ENCODE measurements around the gene MICA. TPM values are rescaled to one million over a fixed set of nuclear protein-coding genes. Genes with fewer than 3 reads are reported as not detected.
"Not testable (repeated sequence)": the region's sequence is repeated elsewhere in the genome, so short reads cannot be mapped to it uniquely, and the experiment has no call there.

Gene MICA
- total RNA-seq, 1 donor from 2014 or later: 5.2 TPM

- Histone ChIP-seq H3K9me3 (ENCODE audit: control insufficient read depth in 3 of 3, low read length in 3 of 3) (no peaks in the 10 kb centered on the region), H3K9ac (ENCODE audit: low read depth in 1 of 3, low read length in 3 of 3) (no peak overlapping the region), H3K27ac (ENCODE audit: low read depth, low read length) (no peak overlapping the region)
Observed at GRCh38 chr6:31359581-31359980, 43.8 kb upstream of the MICA start.

GRCh38 chr6:31362751-31363150 lies 40.6 kb upstream of the MICA start:
- no peak overlapping the region for H3K9ac ChIP-seq (ENCODE audit: low read depth in 1 of 3, low read length in 3 of 3)
- H3K27me3 ChIP-seq (ENCODE audit: control insufficient read depth in 3 of 3, insufficient read depth in 3 of 3, low read length in 3 of 3): peaks cover 7 to 14% (median 10%) of the 10 kb centered on the region in 3 donors
- H3K4me3 ChIP-seq (ENCODE audit: low read length in 3 of 3): no peak overlapping the region
- H3K27ac ChIP-seq (ENCODE audit: low read depth, low read length): no peak overlapping the region
- no peaks in the 10 kb centered on the region for H3K9me3 ChIP-seq (ENCODE audit: control insufficient read depth in 3 of 3, low read length in 3 of 3)
- peaks cover 2 to 8% (median 3%) of the 10 kb centered on the region in 3 donors for H3K4me1 ChIP-seq (ENCODE audit: control insufficient read depth in 3 of 3, insufficient read depth in 3 of 3, low read length in 3 of 3)
- H3K36me3 ChIP-seq (ENCODE audit: control insufficient read depth in 3 of 3, insufficient read depth in 3 of 3, low read length in 3 of 3): no peaks in the 10 kb centered on the region

More at GRCh38 chr6:31359581-31359980, 43.8 kb upstream of the MICA start:
- peaks cover 4 to 8% (median 4%) of the 10 kb centered on the region in 3 donors for H3K36me3 ChIP-seq (ENCODE audit: control insufficient read depth in 3 of 3, insufficient read depth in 3 of 3, low read length in 3 of 3)
- H3K4me1 ChIP-seq (ENCODE audit: control insufficient read depth in 3 of 3, insufficient read depth in 3 of 3, low read length in 3 of 3): peaks cover 8 to 13% (median 12%) of the 10 kb centered on the region in 3 donors
- H3K4me3 ChIP-seq (ENCODE audit: low read length in 3 of 3): no peak overlapping the region
- H3K27me3 ChIP-seq (ENCODE audit: control insufficient read depth in 3 of 3, insufficient read depth in 3 of 3, low read length in 3 of 3): peaks cover 0 to 8% (median 3%) of the 10 kb centered on the region in 3 donors

- Histone ChIP-seq H3K4me1 (ENCODE audit: control insufficient read depth in 3 of 3, insufficient read depth in 3 of 3, low read length in 3 of 3) (peaks cover 2 to 8% (median 3%) of the 10 kb centered on the region in 3 donors), H3K4me3 (ENCODE audit: low read length in 3 of 3) (no peak overlapping the region), H3K27me3 (ENCODE audit: control insufficient read depth in 3 of 3, insufficient read depth in 3 of 3, low read length in 3 of 3) (peaks cover 7 to 16% (median 10%) of the 10 kb centered on the region in 3 donors), H3K9ac (ENCODE audit: low read depth in 1 of 3, low read length in 3 of 3) (no peak overlapping the region), H3K36me3 (ENCODE audit: control insufficient read depth in 3 of 3, insufficient read depth in 3 of 3, low read length in 3 of 3) (no peaks in the 10 kb centered on the region), H3K9me3 (ENCODE audit: control insufficient read depth in 3 of 3, low read length in 3 of 3) (no peaks in the 10 kb centered on the region), H3K27ac (ENCODE audit: low read depth, low read length) (no peak overlapping the region)
Observed at GRCh38 chr6:31363811-31364210, 39.6 kb upstream of the MICA start.

- Histone ChIP-seq H3K4me1 (ENCODE audit: control insufficient read depth in 3 of 3, insufficient read depth in 3 of 3, low read length in 3 of 3) (peaks cover 2 to 8% (median 3%) of the 10 kb centered on the region in 3 donors), H3K9ac (ENCODE audit: low read depth in 1 of 3, low read length in 3 of 3) (no peak overlapping the region), H3K9me3 (ENCODE audit: control insufficient read depth in 3 of 3, low read length in 3 of 3) (no peaks in the 10 kb centered on the region), H3K4me3 (ENCODE audit: low read length in 3 of 3) (no peak overlapping the region), H3K36me3 (ENCODE audit: control insufficient read depth in 3 of 3, insufficient read depth in 3 of 3, low read length in 3 of 3) (no peaks in the 10 kb centered on the region), H3K27ac (ENCODE audit: low read depth, low read length) (no peak overlapping the region), H3K27me3 (ENCODE audit: control insufficient read depth in 3 of 3, insufficient read depth in 3 of 3, low read length in 3 of 3) (peaks cover 11 to 18% (median 13%) of the 10 kb centered on the region in 3 donors)
Observed at GRCh38 chr6:31365864-31366263, 37.5 kb upstream of the MICA start.

GRCh38 chr6:31366693-31367470 lies 36.5 kb upstream of the MICA start:
- Histone ChIP-seq H3K9ac (ENCODE audit: low read depth in 1 of 3, low read length in 3 of 3) (peak overlapping the region in 2 of 3 donors; percentile 56 to 64), H3K27me3 (ENCODE audit: control insufficient read depth in 3 of 3, insufficient read depth in 3 of 3, low read length in 3 of 3) (peaks cover 11 to 18% (median 13%) of the 10 kb centered on the region in 3 donors), H3K4me3 (ENCODE audit: low read length in 3 of 3) (peak overlapping the region in 2 of 3 donors; percentile 45 to 57)

GRCh38 chr6:31368461-31368860 lies 34.9 kb upstream of the MICA start:
- Histone ChIP-seq H3K9me3 (ENCODE audit: control insufficient read depth in 3 of 3, low read length in 3 of 3) (peaks cover 0 to 4% (median 0%) of the 10 kb centered on the region in 3 donors), H3K27me3 (ENCODE audit: control insufficient read depth in 3 of 3, insufficient read depth in 3 of 3, low read length in 3 of 3) (peaks cover 11 to 14% (median 11%) of the 10 kb centered on the region in 3 donors), H3K27ac (ENCODE audit: low read depth, low read length) (no peak overlapping the region)

More at GRCh38 chr6:31366693-31367470, 36.5 kb upstream of the MICA start:
- Histone ChIP-seq H3K9me3 (ENCODE audit: control insufficient read depth in 3 of 3, low read length in 3 of 3) (no peaks in the 10 kb centered on the region), H3K27ac (ENCODE audit: low read depth, low read length) (no peak overlapping the region), H3K36me3 (ENCODE audit: control insufficient read depth in 3 of 3, insufficient read depth in 3 of 3, low read length in 3 of 3) (no peaks in the 10 kb centered on the region), H3K4me1 (ENCODE audit: control insufficient read depth in 3 of 3, insufficient read depth in 3 of 3, low read length in 3 of 3) (peaks cover 2 to 8% (median 3%) of the 10 kb centered on the region in 3 donors)

GRCh38 chr6:31374118-31374517 lies 29.3 kb upstream of the MICA start:
- not testable (repeated sequence) for H3K9me3 ChIP-seq (ENCODE audit: control insufficient read depth in 3 of 3, low read length in 3 of 3); H3K9ac ChIP-seq (ENCODE audit: low read depth in 1 of 3, low read length in 3 of 3); H3K4me1 ChIP-seq (ENCODE audit: control insufficient read depth in 3 of 3, insufficient read depth in 3 of 3, low read length in 3 of 3); H3K27ac ChIP-seq (ENCODE audit: low read depth, low read length); H3K4me3 ChIP-seq (ENCODE audit: low read length in 3 of 3); H3K36me3 ChIP-seq (ENCODE audit: control insufficient read depth in 3 of 3, insufficient read depth in 3 of 3, low read length in 3 of 3)
- peaks cover 17 to 25% (median 24%) of the 10 kb centered on the region in 3 donors for H3K27me3 ChIP-seq (ENCODE audit: control insufficient read depth in 3 of 3, insufficient read depth in 3 of 3, low read length in 3 of 3)

More at GRCh38 chr6:31368461-31368860, 34.9 kb upstream of the MICA start:
- H3K4me1 ChIP-seq (ENCODE audit: control insufficient read depth in 3 of 3, insufficient read depth in 3 of 3, low read length in 3 of 3): peaks cover 2 to 8% (median 3%) of the 10 kb centered on the region in 3 donors
- H3K4me3 ChIP-seq (ENCODE audit: low read length in 3 of 3): no peak overlapping the region
- no peaks in the 10 kb centered on the region for H3K36me3 ChIP-seq (ENCODE audit: control insufficient read depth in 3 of 3, insufficient read depth in 3 of 3, low read length in 3 of 3)
- no peak overlapping the region for H3K9ac ChIP-seq (ENCODE audit: low read depth in 1 of 3, low read length in 3 of 3)

GRCh38 chr6:31375699-31376098 lies 27.7 kb upstream of the MICA start:
- Histone ChIP-seq H3K9ac (ENCODE audit: low read depth in 1 of 3, low read length in 3 of 3) (no peak overlapping the region), H3K4me3 (ENCODE audit: low read length in 3 of 3) (no peak overlapping the region), H3K36me3 (ENCODE audit: control insufficient read depth in 3 of 3, insufficient read depth in 3 of 3, low read length in 3 of 3) (no peaks in the 10 kb centered on the region), H3K27me3 (ENCODE audit: control insufficient read depth in 3 of 3, insufficient read depth in 3 of 3, low read length in 3 of 3) (peaks cover 14 to 31% (median 30%) of the 10 kb centered on the region in 3 donors), H3K9me3 (ENCODE audit: control insufficient read depth in 3 of 3, low read length in 3 of 3) (peaks cover 0 to 4% (median 0%) of the 10 kb centered on the region in 3 donors), H3K27ac (ENCODE audit: low read depth, low read length) (no peak overlapping the region), H3K4me1 (ENCODE audit: control insufficient read depth in 3 of 3, insufficient read depth in 3 of 3, low read length in 3 of 3) (no peaks in the 10 kb centered on the region)

GRCh38 chr6:31377029-31377428 lies 26.4 kb upstream of the MICA start:
- Histone ChIP-seq H3K27ac (ENCODE audit: low read depth, low read length) (no peak overlapping the region), H3K27me3 (ENCODE audit: control insufficient read depth in 3 of 3, insufficient read depth in 3 of 3, low read length in 3 of 3) (peaks cover 14 to 32% (median 30%) of the 10 kb centered on the region in 3 donors), H3K9ac (ENCODE audit: low read depth in 1 of 3, low read length in 3 of 3) (no peak overlapping the region)

GRCh38 chr6:31378062-31378720 lies 25.2 kb upstream of the MICA start:
- Histone ChIP-seq H3K27me3 (ENCODE audit: control insufficient read depth in 3 of 3, insufficient read depth in 3 of 3, low read length in 3 of 3) (peaks cover 14 to 35% (median 30%) of the 10 kb centered on the region in 3 donors), H3K4me1 (ENCODE audit: control insufficient read depth in 3 of 3, insufficient read depth in 3 of 3, low read length in 3 of 3) (no peaks in the 10 kb centered on the region), H3K4me3 (ENCODE audit: low read length in 3 of 3) (no peak overlapping the region), H3K36me3 (ENCODE audit: control insufficient read depth in 3 of 3, insufficient read depth in 3 of 3, low read length in 3 of 3) (no peaks in the 10 kb centered on the region), H3K27ac (ENCODE audit: low read depth, low read length) (no peak overlapping the region), H3K9me3 (ENCODE audit: control insufficient read depth in 3 of 3, low read length in 3 of 3) (no peaks in the 10 kb centered on the region), H3K9ac (ENCODE audit: low read depth in 1 of 3, low read length in 3 of 3) (no peak overlapping the region)

More at GRCh38 chr6:31377029-31377428, 26.4 kb upstream of the MICA start:
- H3K36me3 ChIP-seq (ENCODE audit: control insufficient read depth in 3 of 3, insufficient read depth in 3 of 3, low read length in 3 of 3): no peaks in the 10 kb centered on the region
- no peak overlapping the region for H3K4me3 ChIP-seq (ENCODE audit: low read length in 3 of 3)
- peaks cover 0 to 2% (median 0%) of the 10 kb centered on the region in 3 donors for H3K9me3 ChIP-seq (ENCODE audit: control insufficient read depth in 3 of 3, low read length in 3 of 3)
- no peaks in the 10 kb centered on the region for H3K4me1 ChIP-seq (ENCODE audit: control insufficient read depth in 3 of 3, insufficient read depth in 3 of 3, low read length in 3 of 3)

Measured in skeletal muscle tissue (tissue), 4 donors.